NB4 (cell line): ENCODE results near the gene WASL.

Source experiments
- DNase-seq: peaks from one replicate; pipeline ENCODE4 v3.0.0; 2010; ENCODE audit warnings: low read depth
- H3K4me3 ChIP-seq: one replicate; pipeline ENCODE4 v1.5.1; 2011; ENCODE audit warnings: mild to moderate bottlenecking, low read depth, low read length, moderate library complexity
- CTCF ChIP-seq: IDR thresholded peaks from one replicate; pipeline ENCODE4 v1.5.1; 2012; ENCODE audit warnings: low read depth, low read length
- MAX ChIP-seq: IDR thresholded peaks from 2 replicates; pipeline ENCODE4 v1.6.1; 2011; ENCODE audit warnings: low read depth, low read length
- MYC ChIP-seq: IDR thresholded peaks from 2 replicates; pipeline ENCODE4 v1.6.1; 2011; ENCODE audit warnings: low read depth, low read length
- POLR2A ChIP-seq: IDR thresholded peaks from 2 replicates; pipeline ENCODE4 v1.6.1; 2011; ENCODE audit warnings: mild to moderate bottlenecking; ENCODE audit not compliant: insufficient read length; ENCODE audit errors: extremely low read depth

Gene WASL

GRCh38 chr7:123662755-123663154, 86.0 kb downstream of the WASL start:
- H3K4me3 ChIP-seq: no peak overlapping the region
- no peak for DNase-seq
- TF ChIP-seq MYC (no peak), POLR2A (no peak), CTCF (no peak), MAX (no peak)

- DNase-seq: no peak
- no peak for TF ChIP-seq POLR2A
- TF ChIP-seq MYC: no peak
- no peak for TF ChIP-seq CTCF
- no peak for TF ChIP-seq MAX
- no peak overlapping the region for H3K4me3 ChIP-seq
These were observed 86.5 kb downstream of the WASL start for GRCh38 chr7:123662293-123662692.

GRCh38 chr7:123661765-123662164, 87.0 kb downstream of the WASL start:
- H3K4me3 ChIP-seq: no peak overlapping the region
- no peak for DNase-seq
- TF ChIP-seq MAX: no peak
- TF ChIP-seq CTCF: no peak
- no peak for TF ChIP-seq POLR2A
- TF ChIP-seq MYC: no peak

- H3K4me3 ChIP-seq: no peak overlapping the region
- no peak for TF ChIP-seq MYC
- TF ChIP-seq POLR2A: no peak
- no peak for TF ChIP-seq MAX
- no peak for TF ChIP-seq CTCF
- DNase-seq: no peak
These were observed 88.1 kb downstream of the WASL start for GRCh38 chr7:123660514-123661354.

- DNase-seq: no peak
- no peak overlapping the region for H3K4me3 ChIP-seq
- TF ChIP-seq CTCF (no peak), MAX (no peak), POLR2A (no peak), MYC (no peak)
These were observed 90.8 kb downstream of the WASL start for GRCh38 chr7:123658023-123658422.
